ENCODE results near the gene GAPDH. TPM values are rescaled to one million over a fixed set of nuclear protein-coding genes. Genes with fewer than 3 reads are reported as not detected.
"Not testable (repeated sequence)": the region's sequence is repeated elsewhere in the genome, so short reads cannot be mapped to it uniquely, and the experiment has no call there.

Gene GAPDH
- total RNA-seq, 1 donor from 2014 or later, result 3,867 TPM

GRCh38 chr12:6537580-6538419 is 3.5 kb downstream of the GAPDH start:
- DNase-seq (ENCODE audit: low read depth, low spot score), result peak; percentile 77
- H3K4me3 Mint-ChIP-seq, result peak overlapping the region; percentile 98
- TF ChIP-seq CTCF (conservative IDR thresholded peaks at IDR 0.05), result peak; percentile 99
- peak overlapping the region; percentile 31 for H3K27ac Mint-ChIP-seq (ENCODE audit: unreplicated experiment)
- H3K36me3 Mint-ChIP-seq (ENCODE audit: low read depth), result peaks cover 37% of the 10 kb centered on the region
- H3K27me3 Mint-ChIP-seq (ENCODE audit: low read depth), result peaks cover 49% of the 10 kb centered on the region
- peaks cover 76% of the 10 kb centered on the region for H3K4me1 Mint-ChIP-seq
- not testable (repeated sequence) for H3K9me3 Mint-ChIP-seq

- no peak for TF ChIP-seq CTCF (conservative IDR thresholded peaks at IDR 0.05)
- H3K36me3 Mint-ChIP-seq (ENCODE audit: low read depth), result peaks cover 38% of the 10 kb centered on the region
- no peaks in the 10 kb centered on the region for H3K9me3 Mint-ChIP-seq
- no peak for DNase-seq (ENCODE audit: low read depth, low spot score)
- peak overlapping the region; percentile 98 for H3K4me3 Mint-ChIP-seq
- H3K4me1 Mint-ChIP-seq, result peaks cover 69% of the 10 kb centered on the region
- no peak overlapping the region for H3K27ac Mint-ChIP-seq (ENCODE audit: unreplicated experiment)
- peaks cover 44% of the 10 kb centered on the region for H3K27me3 Mint-ChIP-seq (ENCODE audit: low read depth)
Measured at GRCh38 chr12:6538420-6539313, 4.3 kb downstream of the GAPDH start.

GRCh38 chr12:6539314-6539682 is 5.0 kb downstream of the GAPDH start:
- H3K4me1 Mint-ChIP-seq, result peaks cover 64% of the 10 kb centered on the region
- H3K9me3 Mint-ChIP-seq, result no peaks in the 10 kb centered on the region
- no peak overlapping the region for H3K27ac Mint-ChIP-seq (ENCODE audit: unreplicated experiment)
- peak overlapping the region; percentile 98 for H3K4me3 Mint-ChIP-seq
- no peak for TF ChIP-seq CTCF (conservative IDR thresholded peaks at IDR 0.05)
- peaks cover 36% of the 10 kb centered on the region for H3K36me3 Mint-ChIP-seq (ENCODE audit: low read depth)
- H3K27me3 Mint-ChIP-seq (ENCODE audit: low read depth), result peaks cover 39% of the 10 kb centered on the region
- DNase-seq (ENCODE audit: low read depth, low spot score), result no peak

GRCh38 chr12:6539707-6540134 is 5.4 kb downstream of the GAPDH start:
- peak overlapping the region; percentile 98 for H3K4me3 Mint-ChIP-seq
- no peak for TF ChIP-seq CTCF (conservative IDR thresholded peaks at IDR 0.05)
- DNase-seq (ENCODE audit: low read depth, low spot score), result no peak
- peaks cover 38% of the 10 kb centered on the region for H3K27me3 Mint-ChIP-seq (ENCODE audit: low read depth)
- H3K36me3 Mint-ChIP-seq (ENCODE audit: low read depth), result peaks cover 40% of the 10 kb centered on the region
- H3K27ac Mint-ChIP-seq (ENCODE audit: unreplicated experiment), result peak overlapping the region; percentile 78
- peaks cover 63% of the 10 kb centered on the region for H3K4me1 Mint-ChIP-seq
- no peaks in the 10 kb centered on the region for H3K9me3 Mint-ChIP-seq

- Mint-ChIP-seq H3K9me3 (no peaks in the 10 kb centered on the region), H3K4me1 (peaks cover 63% of the 10 kb centered on the region), H3K27ac (ENCODE audit: unreplicated experiment) (peak overlapping the region; percentile 78), H3K36me3 (ENCODE audit: low read depth) (peaks cover 37% of the 10 kb centered on the region), H3K27me3 (ENCODE audit: low read depth) (peaks cover 36% of the 10 kb centered on the region), H3K4me3 (peak overlapping the region; percentile 98)
- peak; percentile 56 for DNase-seq (ENCODE audit: low read depth, low spot score)
- no peak for TF ChIP-seq CTCF (conservative IDR thresholded peaks at IDR 0.05)
Measured at GRCh38 chr12:6540181-6540877, 6.0 kb downstream of the GAPDH start.

All from neural crest cell (in vitro differentiated cells).